Endodermal cell (in vitro differentiated cells): Measurements from ENCODE around the gene PELI3. TPM values are rescaled to one million over a fixed set of nuclear protein-coding genes. Genes with fewer than 3 reads are reported as not detected.
A peak's percentile ranks its signal among the peaks of the same experiment; 100 is the strongest.

Source experiments
- DNase-seq: peaks from one replicate; pipeline ENCODE4 v3.0.0-alpha.2; 2017
- H3K27ac ChIP-seq: 2 replicates; pipeline ENCODE4 v1.5.1; 2013; ENCODE audit warnings: mild to moderate bottlenecking, low read depth, low read length, moderate library complexity
- H3K27me3 ChIP-seq: 2 replicates; pipeline ENCODE4 v1.6.1; 2013; ENCODE audit warnings: mild to moderate bottlenecking, low read length, moderate library complexity; ENCODE audit not compliant: insufficient read depth, control insufficient read depth, poor library complexity, severe bottlenecking
- H3K36me3 ChIP-seq: 2 replicates; pipeline ENCODE4 v1.7.0; 2013; ENCODE audit warnings: mild to moderate bottlenecking, low read length, moderate library complexity; ENCODE audit not compliant: control insufficient read depth, insufficient read depth
- H3K4me1 ChIP-seq: one replicate; pipeline ENCODE4 v1.7.0; 2013; ENCODE audit warnings: low read length; ENCODE audit not compliant: control insufficient read depth, insufficient read depth
- H3K4me3 ChIP-seq: 2 replicates; pipeline ENCODE4 v1.5.1; 2013; ENCODE audit warnings: mild to moderate bottlenecking, low read length, moderate library complexity
- H3K9ac ChIP-seq: 2 replicates; pipeline ENCODE4 v1.6.1; 2013; ENCODE audit warnings: mild to moderate bottlenecking, low read length, moderate library complexity; ENCODE audit not compliant: poor library complexity, severe bottlenecking; ENCODE audit errors: extremely low read depth
- H3K9me3 ChIP-seq: 2 replicates; pipeline ENCODE4 v1.6.1; 2013; ENCODE audit warnings: mild to moderate bottlenecking, low read length, moderate library complexity; ENCODE audit not compliant: control insufficient read depth
- H3K27ac Mint-ChIP-seq: 2 replicates; pipeline ENCODE4 v1.8.0; 2020; ENCODE audit warnings: mixed read lengths
- H3K27me3 Mint-ChIP-seq: 2 replicates; pipeline ENCODE4 v1.8.0; 2021; ENCODE audit warnings: mild to moderate bottlenecking, mixed read lengths; ENCODE audit not compliant: insufficient read depth
- H3K36me3 Mint-ChIP-seq: 2 replicates; pipeline ENCODE4 v1.8.0; 2020; ENCODE audit warnings: low read depth, mixed read lengths
- H3K4me1 Mint-ChIP-seq: 2 replicates; pipeline ENCODE4 v1.8.0; 2020; ENCODE audit warnings: mixed read lengths
- H3K4me3 Mint-ChIP-seq: 2 replicates; pipeline ENCODE4 v1.8.0; 2020; ENCODE audit warnings: mild to moderate bottlenecking, moderate library complexity, mixed read lengths
- H3K9me3 Mint-ChIP-seq: 2 replicates; pipeline ENCODE4 v1.8.0; 2020; ENCODE audit warnings: mild to moderate bottlenecking, mixed read lengths
- CTCF ChIP-seq: fragments of 200-600 bp; sonication (generic); conservative IDR thresholded peaks from 2 replicates; pipeline ENCODE4 v1.5.0; 2021; ENCODE audit warnings: antibody characterized with exemption, mild to moderate bottlenecking
- WGBS, 2 experiments: methylation state at CpG; one replicate each; pipeline versions ENCODE4 v1.1.5 to v1.1.7; 2013; ENCODE audit warnings: missing lambda C conversion rate in 2 of 2, mixed read lengths in 1 of 2; ENCODE audit not compliant: insufficient coverage in 1 of 2, insufficient read length in 1 of 2; 5-methylcytosine and 5-hydroxymethylcytosine counted together
- total RNA-seq, 2 donors: library from RNA; stranded (reverse); fragmentation: NEBNext Ultra II Directional in 1 of 2; extraction: Animal tissue kit (Norgen Biotek cat#: 25700) in 1 of 2; gene quantifications; 2 replicates in 1 of 2; 3 replicates in 1 of 2; pipeline ENCODE4 v1.2.1, GENCODE V29; 2021

Gene PELI3
- total RNA-seq, 2 donors from 2014 or later, result 9.0 to 12.4 TPM

GRCh38 chr11:66465373-66466224 lies 1.1 kb upstream of the PELI3 start:
- TF ChIP-seq CTCF, result no peak
- H3K9me3 ChIP-seq, result peaks cover 22% of the 10 kb centered on the region
- Mint-ChIP-seq H3K36me3 (no peaks in the 10 kb centered on the region), H3K9me3 (peaks cover 14% of the 10 kb centered on the region), H3K4me3 (peak overlapping the region; percentile 76), H3K27ac (no peak overlapping the region), H3K27me3 (peaks cover 16% of the 10 kb centered on the region), H3K4me1 (peaks cover 4% of the 10 kb centered on the region)
- WGBS, 2 experiments, result 71 to 77% methylated on average over 13 to 19 of the region's 19 CpGs
- no peak overlapping the region for H3K9ac ChIP-seq
- H3K36me3 ChIP-seq, result no peaks in the 10 kb centered on the region
- H3K4me3 ChIP-seq, result peak overlapping the region; percentile 82
- H3K27ac ChIP-seq, result no peak overlapping the region
- H3K4me1 ChIP-seq, result no peaks in the 10 kb centered on the region
- H3K27me3 ChIP-seq, result no peaks in the 10 kb centered on the region
- DNase-seq, result no peak

- Mint-ChIP-seq H3K4me3 (peak overlapping the region; percentile 76), H3K9me3 (peaks cover 14% of the 10 kb centered on the region), H3K27ac (no peak overlapping the region), H3K36me3 (no peaks in the 10 kb centered on the region), H3K4me1 (peaks cover 4% of the 10 kb centered on the region), H3K27me3 (peaks cover 16% of the 10 kb centered on the region)
- no peaks in the 10 kb centered on the region for H3K36me3 ChIP-seq
- WGBS, 2 experiments, result 4 to 14% methylated on average over 16 to 62 of the region's 72 CpGs
- peak overlapping the region; percentile 85 for H3K4me3 ChIP-seq
- peak overlapping the region; percentile 41 for H3K9ac ChIP-seq
- DNase-seq, result no peak
- H3K27me3 ChIP-seq, result no peaks in the 10 kb centered on the region
- H3K4me1 ChIP-seq, result no peaks in the 10 kb centered on the region
- H3K9me3 ChIP-seq, result peaks cover 16% of the 10 kb centered on the region
- no peak overlapping the region for H3K27ac ChIP-seq
- TF ChIP-seq CTCF, result peak; percentile 64
Observed at GRCh38 chr11:66467034-66467659, 442 bp downstream of the PELI3 start.

- WGBS, 2 experiments, result 74 to 83% methylated on average over 3 to 6 of the region's 6 CpGs
- H3K4me1 Mint-ChIP-seq, result peaks cover 4% of the 10 kb centered on the region
- Histone ChIP-seq H3K36me3 (no peaks in the 10 kb centered on the region), H3K9me3 (peaks cover 9% of the 10 kb centered on the region), H3K27ac (no peak overlapping the region), H3K4me3 (peak overlapping the region; percentile 85), H3K27me3 (no peaks in the 10 kb centered on the region), H3K9ac (peak overlapping the region; percentile 41), H3K4me1 (no peaks in the 10 kb centered on the region)
- no peak for DNase-seq
- TF ChIP-seq CTCF, result no peak
- H3K27ac Mint-ChIP-seq, result no peak overlapping the region
- H3K27me3 Mint-ChIP-seq, result peaks cover 15% of the 10 kb centered on the region
- peaks cover 9% of the 10 kb centered on the region for H3K9me3 Mint-ChIP-seq
- H3K4me3 Mint-ChIP-seq, result peak overlapping the region; percentile 76
- H3K36me3 Mint-ChIP-seq, result peaks cover 2% of the 10 kb centered on the region
Observed at GRCh38 chr11:66467756-66468155, 1.1 kb downstream of the PELI3 start.
